ENCODE data around the gene PGGT1B.

DNA sequence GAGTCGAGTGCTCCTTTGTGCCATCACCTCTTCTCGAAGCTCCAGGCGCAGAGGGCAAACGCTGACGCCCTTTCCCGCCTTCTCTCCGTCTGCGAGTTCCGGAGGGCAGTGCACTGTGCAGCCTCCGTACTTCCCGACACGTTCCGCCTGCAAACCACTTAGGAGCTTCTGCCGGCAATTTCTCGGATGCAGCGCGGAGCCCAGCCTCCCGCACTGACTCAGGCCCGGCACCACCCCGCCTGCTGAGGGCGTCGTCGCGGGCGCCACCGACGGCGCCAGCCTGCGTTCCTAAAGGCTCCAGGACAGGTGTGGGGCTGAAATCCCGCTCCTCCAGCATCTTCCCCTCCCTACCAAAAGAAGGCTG is 83.7 kb downstream of the PGGT1B start:
- TF ChIP-seq, protein P1, sequence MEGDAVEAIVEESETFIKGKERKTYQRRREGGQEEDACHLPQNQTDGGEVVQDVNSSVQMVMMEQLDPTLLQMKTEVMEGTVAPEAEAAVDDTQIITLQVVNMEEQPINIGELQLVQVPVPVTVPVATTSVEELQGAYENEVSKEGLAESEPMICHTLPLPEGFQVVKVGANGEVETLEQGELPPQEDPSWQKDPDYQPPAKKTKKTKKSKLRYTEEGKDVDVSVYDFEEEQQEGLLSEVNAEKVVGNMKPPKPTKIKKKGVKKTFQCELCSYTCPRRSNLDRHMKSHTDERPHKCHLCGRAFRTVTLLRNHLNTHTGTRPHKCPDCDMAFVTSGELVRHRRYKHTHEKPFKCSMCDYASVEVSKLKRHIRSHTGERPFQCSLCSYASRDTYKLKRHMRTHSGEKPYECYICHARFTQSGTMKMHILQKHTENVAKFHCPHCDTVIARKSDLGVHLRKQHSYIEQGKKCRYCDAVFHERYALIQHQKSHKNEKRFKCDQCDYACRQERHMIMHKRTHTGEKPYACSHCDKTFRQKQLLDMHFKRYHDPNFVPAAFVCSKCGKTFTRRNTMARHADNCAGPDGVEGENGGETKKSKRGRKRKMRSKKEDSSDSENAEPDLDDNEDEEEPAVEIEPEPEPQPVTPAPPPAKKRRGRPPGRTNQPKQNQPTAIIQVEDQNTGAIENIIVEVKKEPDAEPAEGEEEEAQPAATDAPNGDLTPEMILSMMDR (IDR thresholded peaks at IDR 0.05; ENCODE audit: low read length) = no peak
- no peak for TF ChIP-seq EZH2 (IDR thresholded peaks at IDR 0.05; ENCODE audit: borderline replicate concordance, low read length)

Measured in OCI-LY1 (cell line).